Pancreas (tissue), 10 donors: ENCODE measurements around the gene SLIT3. TPM values are rescaled to one million over a fixed set of nuclear protein-coding genes. Genes with fewer than 3 reads are reported as not detected.

Experiments used
- ATAC-seq, 4 donors: fragments of 200-7000 bp; cut with Tn5 transposase; one replicate each; pipeline versions ENCODE4 v1.8.0 to v1.9.1; 2020; ENCODE audit warnings: mild to moderate bottlenecking in 4 of 4, moderate library complexity in 4 of 4
- DNase-seq, 6 donors: peaks; one replicate each; pipeline ENCODE4 v3.0.0-alpha.2; 2020
- FAIRE-seq: peaks from 2 replicates; lab custom pipeline; 2012; peaks lifted over from hg19 to GRCh38; lab: Jason Lieb, UNC
- H3K27ac ChIP-seq, 4 donors: fragments of 200-600 bp; sonication (generic); 1 replicate in 3 of 4; 2 replicates in 1 of 4; pipeline versions ENCODE4 v1.5.0 to v1.8.0; 2020
- H3K27me3 ChIP-seq, 4 donors: fragments of 200-600 bp; one replicate each; pipeline ENCODE4 v1.8.0; 2021
- H3K36me3 ChIP-seq, 3 donors: fragments of 200-600 bp; sonication (generic) in 1 of 3; one replicate each; pipeline versions ENCODE4 v1.5.0 to v1.8.0; 2020 to 2021
- H3K4me1 ChIP-seq, 3 donors: fragments of 200-600 bp; one replicate each; pipeline ENCODE4 v1.8.0; 2021
- H3K4me3 ChIP-seq, 4 donors: fragments of 200-600 bp; sonication (generic) in 2 of 4; one replicate each; pipeline versions ENCODE4 v1.5.0 to v1.8.0; 2020 to 2021
- H3K9me3 ChIP-seq, 4 donors: fragments of 200-600 bp; one replicate each; pipeline ENCODE4 v1.8.0; 2021
- CTCF ChIP-seq, 4 donors: fragments of 200-600 bp; sonication (generic) in 3 of 4; IDR thresholded peaks; one replicate each; pipeline versions ENCODE4 v1.5.0 to v1.8.0; 2021; ENCODE audit warnings: antibody characterized with exemption in 4 of 4
- WGBS, 2 donors: extraction: QIAGEN DNeasy Blood & Tissue Kit; methylation state at CpG; one replicate each; pipeline ENCODE4 v1.1.7; 2013; 5-methylcytosine and 5-hydroxymethylcytosine counted together
- intact Hi-C, 3 donors: fragments of 100-400 bp; cut with DNase I; formaldehyde crosslinking; loops; one replicate each; pipeline versions ENCODE4 v1.11.1 to v1.14.2; 2022
- polyA plus RNA-seq, 2 donors: library from polyadenylated mRNA; stranded (reverse); fragments of 200-250 nt; gene quantifications; one replicate each; pipeline ENCODE4 v1.2.3, GENCODE V29; 2013
- total RNA-seq, 6 donors: library from RNA; stranded (reverse); fragmentation: NEBNext Ultra II Directional in 4 of 6; extraction: Animal tissue kit (Norgen Biotek cat#: 25700) in 4 of 6; gene quantifications; one replicate each; pipeline versions ENCODE4 v1.2.1 to v1.2.4, GENCODE V29; 2021 to 2023
- donor health status: healthy with polysubstance abuse.
- donor health status: DM: no; HTN: no; CAD: no; lungs with moderate emphysema.
- donor health status: DM: no; HTN: no; CAD: no.
- donor health status: control.
- donor health status: control.
- donor health status: Bipolar disorder and iron deficiency.
- donor health status: DM: yes; HTN: yes; CAD: no.
- donor health status: DM: no; HTN: no; CAD: no.
- donor health status: DM: no; HTN: no; CAD: no.
- donor health status: DM: yes; HTN: yes; CAD: no.

Gene SLIT3
- total and polyA plus RNA-seq, 8 donors = 1.1 to 11.4 (median 2.1) TPM

GRCh38 chr5:168985454-168985853, 315.5 kb downstream of the SLIT3 start:
- ATAC-seq (no peak), FAIRE-seq (no peak), DNase-seq (no peak)
- Histone ChIP-seq H3K27me3 (peaks cover 0 to 12% (median 0%) of the 10 kb centered on the region in 4 donors), H3K4me3 (no peak overlapping the region), H3K36me3 (no peaks in the 10 kb centered on the region), H3K4me1 (no peaks in the 10 kb centered on the region), H3K9me3 (no peaks in the 10 kb centered on the region), H3K27ac (no peak overlapping the region)
- intact Hi-C loops = loop anchor here in 1 of 3 donors (10.0 kb wide), 1 partner anchor 319 kb away; the partner anchor contains the start of gene SLIT3
- TF ChIP-seq CTCF (IDR thresholded peaks at IDR 0.05) = no peak
- 59 to 72% methylated on average over 5 of the region's 5 CpGs for WGBS, 2 donors

GRCh38 chr5:168984135-168984675, 316.7 kb downstream of the SLIT3 start:
- Histone ChIP-seq H3K27me3 (peaks cover 0 to 12% (median 0%) of the 10 kb centered on the region in 4 donors), H3K4me1 (no peaks in the 10 kb centered on the region), H3K9me3 (no peaks in the 10 kb centered on the region), H3K4me3 (no peak overlapping the region), H3K36me3 (no peaks in the 10 kb centered on the region), H3K27ac (no peak overlapping the region)
- no peak for TF ChIP-seq CTCF (IDR thresholded peaks at IDR 0.05)
- ATAC-seq = no peak
- WGBS, 2 donors = 77 to 85% methylated on average over 5 of the region's 5 CpGs
- FAIRE-seq = no peak
- DNase-seq = no peak
- intact Hi-C loops = loop anchor here in 1 of 3 donors (10.0 kb wide), 1 partner anchor 321 kb away; the partner anchor contains the start of gene SLIT3

- WGBS, 2 donors = 66 to 67% methylated on average over 5 of the region's 5 CpGs
- intact Hi-C loops = no loop called here
- ATAC-seq (no peak), FAIRE-seq (no peak), DNase-seq (no peak)
- no peak for TF ChIP-seq CTCF (IDR thresholded peaks at IDR 0.05)
- H3K27me3 ChIP-seq = no peaks in the 10 kb centered on the region
- H3K9me3 ChIP-seq = no peaks in the 10 kb centered on the region
- H3K4me3 ChIP-seq = no peak overlapping the region
- H3K36me3 ChIP-seq = no peaks in the 10 kb centered on the region
- no peaks in the 10 kb centered on the region for H3K4me1 ChIP-seq
- no peak overlapping the region for H3K27ac ChIP-seq
Observed at GRCh38 chr5:168979135-168979534, 321.8 kb downstream of the SLIT3 start.

- no peak for FAIRE-seq
- Histone ChIP-seq H3K9me3 (no peaks in the 10 kb centered on the region), H3K27me3 (no peaks in the 10 kb centered on the region), H3K36me3 (no peaks in the 10 kb centered on the region), H3K4me1 (no peaks in the 10 kb centered on the region), H3K4me3 (no peak overlapping the region), H3K27ac (no peak overlapping the region)
- ATAC-seq = no peak
- no peak for DNase-seq
- WGBS, 2 donors = 61 to 67% methylated on average over 1 of the region's 1 CpG
- TF ChIP-seq CTCF (IDR thresholded peaks at IDR 0.05) = no peak
- intact Hi-C loops = no loop called here
Observed at GRCh38 chr5:168978500-168978899, 322.4 kb downstream of the SLIT3 start.

GRCh38 chr5:168978015-168978414, 322.9 kb downstream of the SLIT3 start:
- H3K27ac ChIP-seq = no peak overlapping the region
- 78 to 91% methylated on average over 3 of the region's 3 CpGs for whole genome bisulfite sequencing, 2 donors
- H3K36me3 ChIP-seq = no peaks in the 10 kb centered on the region
- H3K27me3 ChIP-seq = no peaks in the 10 kb centered on the region
- intact Hi-C loops = no loop called here
- no peak for DNase-seq
- FAIRE-seq = no peak
- ATAC-seq = no peak
- TF ChIP-seq CTCF (IDR thresholded peaks at IDR 0.05) = no peak
- no peaks in the 10 kb centered on the region for H3K4me1 ChIP-seq
- H3K4me3 ChIP-seq = no peak overlapping the region
- H3K9me3 ChIP-seq = no peaks in the 10 kb centered on the region
